NCI-H774 (cell line): ENCODE results near the gene SMU1.

Source experiments
- DNase-seq: peaks from one replicate; lab custom pipeline; 2025; lab: John Stamatoyannopoulos, UW

The SMU1 gene

DNA sequence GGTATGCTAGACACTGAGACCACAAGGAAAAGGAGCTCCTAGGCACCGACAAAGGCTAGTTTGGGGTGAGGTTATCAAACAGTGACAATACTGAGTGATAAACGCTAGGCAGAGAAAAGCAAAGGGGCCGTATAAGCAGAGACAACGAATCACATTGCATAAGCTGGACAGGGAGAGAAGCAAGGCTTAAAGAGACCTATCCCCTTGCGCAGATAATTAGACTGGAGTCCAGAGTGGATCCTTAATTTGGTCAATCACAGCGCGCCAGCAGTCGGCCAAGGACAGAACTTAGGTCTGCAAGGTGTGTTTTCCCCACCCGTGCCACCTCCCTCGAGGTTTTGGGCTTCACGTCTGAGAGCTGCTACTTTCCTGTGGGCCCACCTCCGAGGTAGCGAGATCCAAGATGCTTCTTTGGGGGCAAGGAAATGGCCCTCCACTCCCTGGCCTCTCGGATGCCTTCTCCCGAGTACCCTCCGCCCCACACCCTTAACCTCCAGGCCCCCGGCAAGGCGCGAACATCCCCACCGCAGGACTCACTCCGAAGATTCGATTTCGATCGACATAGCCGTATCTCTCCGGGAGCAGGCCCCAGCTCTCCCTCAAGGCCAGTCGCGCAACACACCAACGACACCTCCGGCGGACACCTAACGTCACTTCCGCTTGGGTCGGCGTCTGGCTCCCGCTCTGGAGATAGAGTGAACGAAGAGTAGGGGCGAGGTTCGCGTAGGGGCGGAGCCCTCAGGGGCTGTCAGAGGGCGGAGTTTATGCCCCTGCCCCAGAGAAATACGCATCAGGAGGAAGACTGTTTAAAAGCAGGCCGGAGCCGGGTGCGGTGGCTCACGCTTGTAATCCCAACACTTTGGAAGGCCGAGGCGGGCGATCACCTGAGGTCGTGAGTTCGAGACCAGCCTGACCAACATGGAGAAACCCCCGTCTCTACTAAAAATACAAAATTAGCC, at the start of gene SMU1:
Gene SMU1, minus strand, starts transcription at position 629 of the 959 bp plus-strand sequence. Its CDS starts 66 bp downstream, at position 563.
- peak; percentile 96 for DNase-seq

DNA sequence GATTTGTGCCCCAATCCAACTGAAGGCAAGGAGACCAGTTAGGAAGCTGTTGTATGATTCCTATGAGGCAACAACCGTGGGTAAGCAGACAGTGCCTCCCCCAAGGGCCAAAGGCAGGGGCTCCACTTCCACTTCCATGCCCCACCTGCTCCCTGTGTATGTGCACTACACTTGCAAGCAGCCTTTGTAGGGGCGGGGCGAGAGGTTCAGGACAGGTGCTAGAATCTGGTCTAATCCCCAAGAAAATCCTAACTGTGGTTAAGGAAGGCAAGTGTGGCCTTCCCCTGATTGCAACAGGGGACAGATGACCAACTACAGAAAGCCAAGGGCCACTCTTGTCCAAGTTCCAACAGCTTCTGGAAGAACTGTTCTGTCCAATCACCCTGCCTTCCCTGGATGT, 49.0 kb upstream of the SMU1 start:
- no peak for DNase-seq

DNA sequence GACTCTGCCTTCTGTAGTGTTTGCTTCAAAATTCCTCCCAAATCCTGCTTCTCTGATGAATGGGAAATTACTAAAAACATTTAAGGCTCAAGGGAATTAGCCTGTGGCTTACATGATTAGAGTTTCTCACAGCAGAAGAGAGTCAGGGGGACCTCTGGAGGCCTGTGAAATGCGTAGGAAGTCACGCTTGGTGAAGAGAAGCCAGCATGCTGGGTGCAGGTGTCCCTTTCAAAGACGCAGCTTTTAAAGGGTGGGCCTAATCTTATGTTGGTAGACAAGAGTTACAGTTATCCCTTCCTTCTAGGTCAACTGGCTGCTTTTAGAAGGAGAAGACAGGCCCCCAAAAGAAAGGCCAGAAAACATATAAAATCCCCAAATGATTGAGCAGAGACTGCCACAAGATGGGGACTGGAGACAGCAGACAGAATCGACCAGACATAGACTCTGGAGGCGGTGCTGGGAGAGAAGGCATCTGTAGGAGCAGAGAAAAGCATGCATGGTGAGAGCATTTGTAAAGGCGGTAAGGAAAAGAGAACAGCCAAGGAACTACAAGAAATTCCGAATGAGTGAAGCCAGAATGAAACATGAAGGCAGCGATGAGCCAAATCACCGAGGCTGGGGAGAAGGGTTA, 48.4 kb upstream of the SMU1 start:
- no peak for DNase-seq

DNA sequence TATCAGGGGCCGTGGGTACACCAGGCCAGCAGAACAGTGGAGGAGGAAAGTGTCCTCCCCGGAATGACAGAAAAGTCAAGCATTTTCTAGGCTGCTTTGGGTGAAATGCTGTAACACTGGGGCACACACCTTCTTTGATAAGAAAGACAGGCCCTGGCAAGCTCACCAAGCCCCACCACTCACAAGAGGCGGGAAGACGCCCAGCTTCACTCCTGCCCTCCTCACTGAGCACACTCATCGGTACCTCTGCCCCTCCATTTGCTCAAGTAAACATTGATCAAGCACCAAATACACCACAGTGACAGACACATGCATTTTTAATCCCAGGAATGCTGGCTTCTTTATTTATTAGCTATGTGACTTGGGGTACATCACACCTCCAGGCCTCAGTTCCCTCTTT, 47.6 kb upstream of the SMU1 start:
- no peak for DNase-seq

DNA sequence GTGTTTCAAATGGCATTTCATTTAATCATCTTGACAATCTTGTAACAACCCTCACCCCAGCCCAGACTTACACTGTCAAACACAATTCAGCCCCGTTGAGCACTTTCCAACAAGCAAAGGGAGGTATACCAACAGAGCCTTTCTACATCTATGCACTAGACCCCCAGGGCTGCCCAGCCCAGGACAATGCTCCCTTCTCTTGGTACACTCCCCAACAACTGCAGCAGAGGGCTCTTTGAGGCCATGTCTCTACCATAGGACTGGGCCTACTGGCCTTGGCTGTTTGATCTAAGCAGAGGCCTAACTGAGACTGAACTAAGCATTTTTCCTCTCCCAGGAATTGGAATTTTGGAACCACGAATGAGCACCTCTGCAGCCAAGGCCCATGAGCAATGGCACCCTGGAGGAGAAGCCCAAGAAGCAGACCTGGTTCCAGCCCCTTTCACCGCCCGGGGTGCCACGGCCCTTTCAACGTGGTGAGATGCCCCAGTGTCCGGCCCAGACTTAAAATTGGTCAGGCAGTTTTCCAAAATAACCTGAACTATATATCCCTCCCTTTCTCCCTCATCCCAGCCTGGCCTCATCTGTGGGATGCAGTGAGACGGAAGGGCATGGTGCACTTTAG, 47.0 kb upstream of the SMU1 start:
- no peak for DNase-seq

DNA sequence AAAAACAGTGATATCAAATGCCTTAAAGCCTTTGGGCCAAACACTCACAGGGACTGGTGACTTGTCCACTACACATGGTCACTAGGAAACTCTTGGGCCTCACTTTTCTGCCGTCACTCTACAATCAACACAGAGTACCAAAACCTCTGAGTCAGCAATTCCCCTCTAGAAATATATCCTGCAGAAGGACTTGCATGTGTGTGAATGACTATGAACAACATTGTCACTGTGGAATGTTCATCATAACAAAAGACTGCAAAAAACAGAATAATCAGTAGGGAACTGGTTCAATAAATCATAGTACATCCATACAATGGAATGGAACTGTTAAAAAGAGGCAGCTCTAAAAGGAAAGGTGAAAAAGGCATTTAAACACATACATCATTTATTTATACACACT, 44.1 kb upstream of the SMU1 start:
- DNase-seq, result no peak

DNA sequence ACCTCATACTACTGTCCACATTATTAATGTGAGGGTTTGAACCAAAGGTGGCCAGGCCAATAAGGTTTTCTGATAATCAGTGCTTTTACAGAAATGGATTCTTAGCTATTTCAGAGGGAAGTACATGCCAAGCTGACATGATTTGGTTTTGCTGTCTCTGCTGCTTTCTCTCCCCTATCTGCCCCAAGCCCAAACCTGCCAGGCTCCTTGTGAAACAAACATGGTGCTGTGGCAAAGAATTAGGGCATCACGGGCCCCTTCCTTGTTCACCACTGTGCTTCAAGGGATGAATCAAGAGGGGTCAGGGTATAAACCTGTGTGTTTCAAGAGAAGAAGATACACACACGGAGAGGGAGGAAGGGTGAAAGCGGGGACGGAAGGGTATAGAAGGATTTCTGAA, 41.3 kb upstream of the SMU1 start:
- no peak for DNase-seq

DNA sequence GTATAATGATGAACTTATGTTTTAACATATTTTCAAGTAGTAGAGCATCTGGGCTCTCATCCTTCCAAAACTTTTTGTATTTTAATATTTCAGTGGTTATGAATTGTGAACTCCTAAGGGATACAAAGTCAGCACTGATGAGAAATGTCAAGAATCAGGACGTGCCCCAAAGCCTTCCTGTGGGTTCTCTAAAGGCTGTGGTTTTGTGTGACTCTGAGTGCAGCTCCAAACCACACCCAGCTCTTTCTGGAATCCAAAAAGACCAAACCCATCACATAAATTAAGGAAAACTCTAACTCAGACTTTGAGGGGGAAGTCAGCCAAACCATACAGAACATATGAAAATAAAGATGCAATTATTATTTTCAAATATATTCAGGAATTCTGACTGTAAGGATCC, 40.8 kb upstream of the SMU1 start:
- DNase-seq, result no peak

DNA sequence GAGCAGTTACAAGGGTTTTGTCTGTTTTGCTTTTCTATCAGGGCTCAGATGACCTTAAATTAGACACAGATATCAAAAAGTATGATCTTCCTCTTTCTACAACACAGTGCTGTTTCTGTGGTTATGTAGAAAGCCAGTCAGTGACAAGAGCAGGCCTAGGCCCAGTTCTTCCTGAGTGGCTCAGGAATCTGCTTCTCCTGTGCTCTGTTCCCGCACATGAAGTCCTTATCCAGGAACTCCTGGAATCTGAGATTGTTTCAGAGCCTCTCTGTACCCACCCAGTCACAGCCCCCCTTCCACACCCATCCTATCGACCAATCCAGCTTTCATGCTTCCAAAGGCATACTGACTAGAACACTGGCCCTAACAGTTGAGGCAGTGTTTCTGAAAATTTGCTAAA, 40.4 kb upstream of the SMU1 start:
- no peak for DNase-seq

DNA sequence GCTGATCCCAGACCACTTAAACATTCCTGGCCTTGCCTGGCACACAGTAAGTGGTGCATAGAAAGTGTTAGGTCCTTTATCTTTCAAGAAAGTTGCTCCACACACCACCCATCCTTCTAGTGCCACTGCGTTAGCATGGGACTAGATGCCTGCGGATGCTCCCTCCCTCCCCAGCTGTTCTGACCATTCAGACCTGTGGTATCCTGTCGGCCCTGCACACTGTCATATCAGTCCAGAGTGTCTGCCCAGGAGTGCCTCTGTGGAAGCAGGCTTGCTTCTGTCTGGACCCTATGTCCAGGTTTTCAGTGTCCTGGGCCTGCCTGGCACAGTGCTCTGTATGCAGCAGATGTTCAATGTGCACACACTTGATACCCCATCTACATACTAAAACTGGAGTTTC, 38.3 kb upstream of the SMU1 start:
- DNase-seq, result no peak

DNA sequence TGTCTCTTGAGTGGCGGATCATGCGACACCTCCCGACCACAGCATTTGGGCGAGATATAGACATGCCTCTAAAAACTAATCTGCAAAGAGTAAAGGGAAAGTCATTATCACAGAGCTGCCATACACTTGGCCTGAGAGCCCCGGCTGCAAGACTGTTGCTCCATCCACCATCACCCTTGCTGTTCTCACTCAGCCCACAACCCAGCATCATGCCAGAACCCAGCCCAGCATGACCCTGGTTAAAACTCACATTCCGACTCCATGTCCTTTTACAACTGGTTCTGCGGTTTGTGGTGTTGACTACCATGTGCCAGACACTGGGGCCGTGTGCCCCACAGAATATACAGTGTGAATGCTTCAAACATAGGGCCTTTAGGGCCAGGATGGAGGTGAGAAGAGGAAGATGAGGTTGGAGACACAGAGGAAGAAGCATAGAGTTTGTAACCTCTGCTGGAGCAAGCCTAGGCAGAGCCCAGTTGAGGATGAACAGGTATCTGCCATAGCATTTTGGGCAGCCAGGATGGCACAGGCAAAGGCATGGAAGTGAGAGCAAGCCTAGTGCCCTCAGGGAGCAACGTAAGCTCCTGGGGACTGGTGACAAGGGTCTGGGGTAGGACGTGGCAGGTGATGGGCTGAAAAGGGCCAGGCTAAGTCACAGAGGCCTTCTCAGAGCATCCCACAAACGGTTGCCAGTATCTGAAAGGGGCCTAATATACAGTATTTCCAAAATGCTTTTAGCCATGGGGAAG, 37.5 kb upstream of the SMU1 start:
- no peak for DNase-seq

DNA sequence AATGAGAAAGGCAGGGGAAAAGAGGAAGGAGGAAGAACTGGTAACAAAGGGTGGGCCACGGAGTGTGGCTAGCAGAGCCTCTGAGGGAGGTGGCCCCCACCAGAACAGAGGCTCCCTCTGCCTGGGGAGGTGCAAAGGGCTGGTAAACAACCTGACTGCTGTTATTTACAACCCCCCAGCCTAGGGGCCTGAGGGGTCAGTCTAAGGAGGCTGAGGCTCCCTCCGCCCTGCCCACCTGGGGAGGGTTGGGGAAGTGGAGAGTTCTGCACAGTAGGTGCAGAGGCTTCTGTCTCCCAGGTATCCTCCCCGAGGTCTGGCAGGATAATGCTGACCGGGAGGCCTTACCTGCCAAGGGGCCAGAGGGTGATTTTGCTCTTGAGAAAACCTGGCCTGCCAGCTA, 35.6 kb upstream of the SMU1 start:
- DNase-seq, result no peak

DNA sequence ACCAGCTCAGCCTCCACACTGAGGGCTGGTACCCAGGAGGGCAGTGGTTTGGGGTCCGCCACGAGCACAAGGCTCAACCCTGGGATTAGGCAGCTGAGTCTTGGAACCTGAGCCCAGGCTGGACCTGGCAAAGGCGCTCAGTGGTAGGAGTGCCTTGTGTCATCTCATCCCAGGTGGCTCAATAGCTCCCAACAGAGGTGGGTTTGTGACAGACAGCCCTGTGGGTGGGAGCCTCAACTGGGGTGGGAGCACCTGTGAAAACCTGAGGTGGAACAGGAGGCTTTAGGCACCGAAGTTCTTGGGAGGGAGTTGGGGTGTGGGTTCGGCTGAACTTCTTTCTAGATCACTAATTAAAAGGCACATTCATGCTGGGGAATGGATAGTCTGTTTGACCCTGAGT, 35.2 kb upstream of the SMU1 start:
- DNase-seq, result no peak

DNA sequence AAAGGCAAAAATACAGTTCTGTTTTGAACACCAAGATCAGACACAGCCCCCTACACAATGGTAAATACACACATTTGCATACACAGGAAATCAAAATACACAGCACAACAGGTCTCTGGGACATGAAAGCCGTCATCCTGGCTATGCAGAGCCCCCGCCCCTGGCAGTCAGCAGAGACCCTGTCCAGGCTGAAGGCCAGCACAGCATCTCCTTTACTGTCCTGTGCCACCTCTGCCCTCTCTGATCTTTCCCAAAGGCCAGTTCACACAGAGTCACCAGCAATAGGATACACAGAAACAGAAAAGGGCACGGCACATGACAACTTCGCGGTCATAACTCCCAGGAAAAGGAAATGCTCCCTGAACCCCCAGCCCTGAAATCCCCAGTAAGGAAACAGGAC, 34.2 kb upstream of the SMU1 start:
- no peak for DNase-seq

DNA sequence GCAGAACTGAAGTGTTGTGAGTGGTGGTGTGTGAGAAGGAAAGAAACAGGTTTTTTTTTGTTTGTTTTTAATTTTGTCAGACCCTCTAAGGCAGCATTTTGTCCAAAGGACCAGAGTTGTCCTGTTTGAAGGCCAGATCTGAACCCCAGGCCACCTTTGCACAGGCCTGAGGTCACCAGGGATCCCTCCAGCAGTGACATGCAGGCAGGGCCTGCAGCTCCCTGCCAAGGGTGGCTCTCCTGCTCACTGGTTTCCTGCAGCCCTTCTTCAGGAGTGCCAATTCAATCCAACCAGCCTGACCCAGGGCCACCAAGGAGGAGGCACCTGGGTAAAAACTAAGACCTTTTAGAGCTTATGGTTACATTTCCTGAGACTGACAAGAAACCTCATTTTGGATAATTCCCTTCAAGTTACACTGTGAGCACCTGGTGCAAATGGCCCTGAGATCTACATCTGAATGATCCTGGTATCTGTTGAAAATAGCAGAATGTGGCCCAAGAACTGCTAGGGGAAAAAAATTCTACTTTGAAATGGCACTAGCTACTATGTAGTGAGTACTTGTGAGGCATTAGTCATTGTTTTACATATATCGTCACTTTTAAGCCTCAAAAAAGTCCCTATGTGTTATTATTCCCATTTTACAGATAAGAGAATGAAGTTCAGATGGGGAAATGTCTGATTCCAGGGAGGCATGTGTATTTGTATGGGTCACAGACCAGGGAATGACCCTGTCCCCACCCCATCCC, 33.5 kb upstream of the SMU1 start:
- DNase-seq, result no peak

DNA sequence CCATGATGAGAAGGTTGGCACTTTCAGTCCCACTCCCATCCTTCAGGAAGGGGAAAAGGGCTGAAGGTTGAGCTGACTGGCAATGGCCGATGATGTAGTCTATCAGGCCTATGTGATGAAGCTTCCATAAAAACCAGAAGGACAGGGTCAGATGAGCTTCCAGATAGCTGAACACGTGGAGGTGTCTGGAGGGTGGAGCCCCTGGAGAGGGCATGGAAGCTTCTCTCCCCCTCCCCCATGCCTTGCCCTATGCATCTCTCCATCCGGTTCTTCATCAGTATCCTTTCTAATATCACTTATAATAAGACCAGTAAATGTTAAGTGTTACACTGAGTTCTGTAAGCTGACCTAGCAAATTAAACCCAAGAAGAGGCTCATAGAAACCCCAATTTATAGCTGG, 32.6 kb upstream of the SMU1 start:
- DNase-seq, result no peak

DNA sequence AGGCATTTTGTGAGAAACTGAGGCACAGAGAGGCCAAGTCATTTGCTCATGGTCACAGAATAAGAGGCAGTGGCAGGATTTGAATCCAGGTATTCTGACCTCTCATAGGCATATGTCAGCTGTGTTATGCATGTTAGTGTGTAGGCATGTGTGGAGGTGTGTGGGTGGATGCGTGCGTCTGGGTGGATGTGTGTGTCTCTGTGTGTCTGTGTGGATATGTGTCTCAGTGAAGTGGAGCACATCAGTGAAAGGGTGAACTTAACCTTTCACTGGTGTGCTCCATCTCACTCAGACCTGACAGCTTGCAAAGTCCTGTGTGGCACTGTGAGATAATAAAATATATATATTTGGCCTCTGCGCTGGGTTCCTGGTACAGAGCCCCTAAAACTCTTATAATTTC, 32.0 kb upstream of the SMU1 start:
- no peak for DNase-seq

DNA sequence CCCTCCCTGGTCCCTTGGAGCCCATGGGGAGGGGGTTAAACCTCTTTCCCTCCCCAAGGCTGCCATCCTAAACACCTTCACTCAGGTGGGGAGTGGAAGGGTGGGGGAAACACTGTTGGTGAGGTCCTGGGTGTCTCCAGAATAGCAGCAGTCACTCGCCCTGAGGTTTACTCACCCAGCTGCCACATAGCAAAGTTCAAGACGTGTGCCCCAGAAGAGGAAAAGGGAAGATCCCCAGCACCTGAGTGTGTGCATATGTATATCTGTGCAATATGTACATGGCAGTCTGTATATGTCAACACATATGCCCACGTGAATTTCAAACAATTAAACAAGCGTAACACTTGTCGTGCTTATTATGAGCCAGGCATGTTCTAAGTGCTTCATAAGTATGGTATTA, 31.3 kb upstream of the SMU1 start:
- no peak for DNase-seq

DNA sequence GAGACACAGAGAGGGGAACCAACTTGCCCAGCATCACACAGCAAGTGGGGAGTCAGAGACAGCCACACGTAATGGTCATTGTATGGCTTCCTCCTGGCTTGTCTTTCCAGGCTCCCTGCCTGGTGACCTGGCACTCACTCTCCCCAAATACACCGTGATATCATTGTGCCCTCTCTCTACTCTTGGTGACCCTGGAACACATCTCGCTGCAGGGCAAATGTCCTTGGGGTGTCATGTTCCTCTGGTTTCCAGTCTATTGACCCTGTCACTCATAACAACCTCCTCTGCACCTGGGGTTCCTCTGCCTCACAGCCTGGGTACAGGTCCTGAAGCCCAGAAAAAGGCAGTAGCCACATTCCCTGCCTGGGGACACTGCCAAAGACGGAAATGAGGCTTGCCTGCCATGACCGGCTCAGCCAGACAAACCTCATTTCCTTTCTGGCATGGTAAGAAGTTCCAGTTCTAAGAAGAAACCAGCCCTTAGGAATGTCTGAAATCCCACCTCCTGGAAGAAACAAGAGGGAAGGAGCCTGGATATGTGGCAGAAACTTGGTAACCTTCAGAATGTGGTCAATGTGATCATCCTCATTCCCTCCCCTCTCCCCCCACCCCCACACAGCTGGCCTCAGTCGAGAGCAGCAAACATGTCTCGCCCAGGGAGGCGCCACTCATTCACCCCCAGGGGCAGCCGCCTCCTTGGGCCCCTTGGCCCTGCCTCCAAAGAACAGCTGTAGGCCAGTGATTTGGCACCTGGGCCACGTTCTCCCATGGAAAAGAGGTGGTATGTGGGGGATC, 30.6 kb upstream of the SMU1 start:
- DNase-seq, result no peak

DNA sequence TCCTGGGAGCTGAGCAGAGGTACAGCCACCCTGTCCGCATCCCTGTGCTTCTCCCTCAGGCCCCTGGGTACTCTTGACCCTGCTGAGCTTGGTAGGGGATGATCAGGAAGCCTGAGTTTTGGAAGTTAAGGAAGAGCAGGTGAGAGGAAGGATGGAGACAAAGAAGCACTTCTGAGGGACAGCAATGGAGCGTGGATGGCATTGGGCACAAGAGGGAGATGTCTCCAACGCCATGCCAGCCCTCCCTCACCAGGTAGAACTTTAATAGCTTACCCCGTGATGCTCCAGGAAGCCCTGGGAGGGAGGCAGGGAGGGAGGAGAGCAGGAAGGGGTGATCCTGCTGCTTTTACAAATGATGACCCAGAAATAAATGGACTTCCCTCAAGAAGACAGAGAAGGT, 29.9 kb upstream of the SMU1 start:
- DNase-seq, result no peak

DNA sequence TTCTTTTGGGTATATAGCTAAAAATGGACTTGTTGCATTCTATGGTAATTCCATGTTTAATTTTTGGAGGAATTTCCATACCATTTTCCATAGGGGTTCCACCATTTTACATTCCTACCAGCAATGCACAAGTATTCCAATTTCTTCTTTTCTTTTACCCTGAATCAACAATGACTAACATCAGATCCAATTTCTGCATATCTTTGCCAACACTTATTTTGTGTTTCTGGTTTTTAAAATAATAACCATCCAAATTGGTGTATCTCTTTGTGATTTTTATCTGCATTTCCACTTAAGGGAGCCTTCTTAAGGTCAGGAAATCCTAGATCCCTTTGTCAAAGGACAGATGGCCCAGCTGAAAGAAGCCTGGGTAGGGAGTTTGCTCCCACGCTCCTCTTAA, 29.5 kb upstream of the SMU1 start:
- DNase-seq, result no peak
